SK-N-MC (cell line): Measurements from ENCODE around the gene ADARB2.

Source experiments
- EZH2 ChIP-seq: fragments of 200-600 bp; sonication (generic); IDR thresholded peaks from one replicate; pipeline ENCODE4 v1.6.1; 2017; ENCODE audit warnings: antibody characterized with exemption
- FOXP2 ChIP-seq: optimal IDR thresholded peaks from 2 replicates; pipeline ENCODE3; 2011; ENCODE audit warnings: mild to moderate bottlenecking, moderate library complexity; ENCODE audit not compliant: insufficient read depth; ENCODE audit errors: extremely low read length, control extremely low read depth
- POLR2AphosphoS5 ChIP-seq: IDR thresholded peaks from 2 replicates; pipeline ENCODE4 v1.6.1; 2012; ENCODE audit warnings: mild to moderate bottlenecking, low read depth, low read length, borderline replicate concordance

- TF ChIP-seq POLR2AphosphoS5 (no peak), EZH2 (no peak), FOXP2 (no peak)
Observed at GRCh38 chr10:1191752-1192151, 545.6 kb downstream of the ADARB2 start.
